Endothelial cell of umbilical vein (primary cell): ENCODE results near the gene KCNK15. TPM values are rescaled to one million over a fixed set of nuclear protein-coding genes. Genes with fewer than 3 reads are reported as not detected.

ENCODE experiments used
- BruUV-seq: library from RNA; stranded (reverse); fragments of 400-500 nt; replicated peaks from 2 replicates; lab custom pipeline; 2021; lab: Mats Ljungman, UMichigan
- CTCF ChIA-PET: fragments of 300-600, 350-600 bp; sonication (Branson Sonifier 250); formaldehyde crosslinking; loops from one replicate; lab custom pipeline; 2021; ENCODE audit warnings: antibody characterized with exemption, inconsistent platforms; lab: Charles Lee
- POLR2A ChIA-PET: fragments of 300-600, 350-600 bp; sonication (Branson Sonifier 250); formaldehyde crosslinking; loops from one replicate; lab custom pipeline; 2021; ENCODE audit warnings: antibody characterized with exemption, inconsistent platforms; lab: Charles Lee
- DNase-seq: peaks from one replicate; pipeline ENCODE4 v3.0.0-alpha.2; 2011; ENCODE audit warnings: low read depth, low spot score
- FAIRE-seq: peaks from 2 replicates; lab custom pipeline; 2011; peaks lifted over from hg19 to GRCh38; lab: Jason Lieb, UNC
- H2AFZ ChIP-seq: 2 replicates; pipeline ENCODE4 v1.6.0; 2012; ENCODE audit warnings: low read depth, low read length, control low read depth, inconsistent platforms
- H3K27ac ChIP-seq: 2 replicates; pipeline ENCODE4 v1.5.1; 2011; ENCODE audit warnings: low read depth, mild to moderate bottlenecking, control low read depth, low read length, moderate library complexity; ENCODE audit not compliant: insufficient read depth
- H3K27me3 ChIP-seq, 2 experiments: 2 replicates each; pipeline versions ENCODE4 v1.6.0 to v1.6.1; 2011; ENCODE audit warnings: low read length in 2 of 2, mixed read lengths in 1 of 2; ENCODE audit not compliant: control insufficient read depth in 2 of 2, insufficient read depth in 2 of 2
- H3K36me3 ChIP-seq, 2 experiments: 2 replicates in 1 of 2; 3 replicates in 1 of 2; pipeline ENCODE4 v1.5.1; 2011; ENCODE audit warnings: low read length in 2 of 2, mild to moderate bottlenecking in 1 of 2, moderate library complexity in 1 of 2; ENCODE audit not compliant: control insufficient read depth in 2 of 2, insufficient read depth in 2 of 2; ENCODE audit errors: extremely low read depth in 1 of 2
- H3K4me1 ChIP-seq: 3 replicates; pipeline ENCODE4 v1.5.1; 2011; ENCODE audit warnings: mild to moderate bottlenecking, low read length; ENCODE audit not compliant: control insufficient read depth, insufficient read depth; ENCODE audit errors: extremely low read depth
- H3K4me2 ChIP-seq: 2 replicates; pipeline ENCODE4 v1.6.1; 2011; ENCODE audit warnings: low read length, control low read depth, mixed read lengths; ENCODE audit not compliant: insufficient read depth
- H3K4me3 ChIP-seq, 3 experiments: fragments of 200-600 bp in 1 of 3; sonication (generic), shearing (Covaris generic) in 1 of 3; replicated peaks in 1 of 3; 2 replicates each; pipeline ENCODE4 v1.5.1; 2011 to 2016; ENCODE audit warnings: control low read depth in 3 of 3, low read length in 3 of 3, mild to moderate bottlenecking in 2 of 3, inconsistent platforms in 1 of 3, low read depth in 1 of 3, moderate library complexity in 1 of 3; ENCODE audit not compliant: insufficient read depth in 1 of 3
- H3K79me2 ChIP-seq: 2 replicates; pipeline ENCODE4 v1.6.0; 2012; ENCODE audit warnings: low read length, inconsistent platforms; ENCODE audit not compliant: control insufficient read depth, insufficient read depth
- H3K9ac ChIP-seq: replicated peaks from 2 replicates; pipeline ENCODE3; 2011; ENCODE audit warnings: low read length, control low read depth; ENCODE audit not compliant: insufficient read depth; ENCODE audit errors: extremely low read depth
- H3K9me1 ChIP-seq: replicated peaks from 3 replicates; pipeline ENCODE4 v1.6.0; 2011; ENCODE audit warnings: mild to moderate bottlenecking, low read length; ENCODE audit not compliant: control insufficient read depth, insufficient read depth; ENCODE audit errors: extremely low read depth
- H3K9me3 ChIP-seq: replicated peaks from 2 replicates; pipeline ENCODE4 v1.5.1; 2012; ENCODE audit warnings: low read length, inconsistent platforms; ENCODE audit not compliant: control insufficient read depth, insufficient read depth
- H4K20me1 ChIP-seq: replicated peaks from 2 replicates; pipeline ENCODE3; 2011; ENCODE audit warnings: mild to moderate bottlenecking, low read length; ENCODE audit not compliant: control insufficient read depth, insufficient read depth; ENCODE audit errors: extremely low read depth
- CTCF ChIP-seq, 2 donors: IDR thresholded peaks; 1 replicate in 1 of 2; 2 replicates in 1 of 2; pipeline ENCODE4 v1.5.1; 2011; ENCODE audit warnings: low read length in 2 of 2, mild to moderate bottlenecking in 2 of 2, moderate library complexity in 2 of 2, control low read depth in 1 of 2, inconsistent platforms in 1 of 2, low read depth in 1 of 2; ENCODE audit not compliant: insufficient read depth in 1 of 2; ENCODE audit errors: extremely low read depth in 1 of 2
- EZH2 ChIP-seq: IDR thresholded peaks from 2 replicates; pipeline ENCODE4 v1.6.1; 2012; ENCODE audit warnings: borderline replicate concordance, low read depth, mild to moderate bottlenecking, moderate library complexity, low read length, inconsistent platforms; ENCODE audit not compliant: severe bottlenecking
- FOS ChIP-seq: IDR thresholded peaks from 2 replicates; pipeline ENCODE4 v1.6.1; 2011; ENCODE audit warnings: mild to moderate bottlenecking, low read length, moderate library complexity, borderline replicate concordance; ENCODE audit not compliant: insufficient read depth
- GATA2 ChIP-seq: IDR thresholded peaks from 2 replicates; pipeline ENCODE4 v1.7.0; 2011; ENCODE audit warnings: low read depth, mild to moderate bottlenecking, moderate library complexity, mixed read lengths, low read length; ENCODE audit not compliant: insufficient read length, insufficient read depth
- JUN ChIP-seq: IDR thresholded peaks from 2 replicates; pipeline ENCODE4 v1.6.1; 2011; ENCODE audit warnings: borderline replicate concordance, low read depth; ENCODE audit not compliant: insufficient read length, insufficient read depth
- MYC ChIP-seq: IDR thresholded peaks from one replicate; pipeline ENCODE4 v1.6.1; 2011; ENCODE audit warnings: mild to moderate bottlenecking, low read depth, low read length
- POLR2A ChIP-seq: IDR thresholded peaks from 2 replicates; pipeline ENCODE4 v1.6.1; 2012; ENCODE audit warnings: low read depth, mild to moderate bottlenecking, control low read depth, low read length
- POLR2AphosphoS5 ChIP-seq: IDR thresholded peaks from 2 replicates; pipeline ENCODE4 v1.6.1; 2012; ENCODE audit warnings: low read depth, mild to moderate bottlenecking, control low read depth, low read length, moderate library complexity; ENCODE audit not compliant: insufficient read depth
- dilution Hi-C: fragments of 300-500 bp; cut with MboI; formaldehyde crosslinking; loops from one replicate; pipeline ENCODE4 v1.15.0; 2019; ENCODE audit warnings: low sequenced_read_pairs; ENCODE audit not compliant: extremely low pct_ligation_motif_present
- intact Hi-C: fragments of 100-400 bp; cut with micrococcal nuclease; formaldehyde crosslinking; loops from one replicate; pipeline ENCODE4 v1.10.0; 2022
- polyA plus RNA-seq, 4 experiments: library from polyadenylated mRNA; depleted of rRNA in 3 of 4; stranded (reverse) in 3 of 4; unstranded in 1 of 4; fragments of >200 nt; gene quantifications; 2 replicates each; pipeline versions ENCODE4 v1.2.1 to v1.2.3, GENCODE V29; 2011 to 2012; ENCODE audit warnings: missing spikeins in 1 of 4
- total RNA-seq: library from RNA; stranded (reverse); gene quantifications from 2 replicates; pipeline ENCODE4 v1.2.3, GENCODE V29; 2021
- TF ChIP-seq, protein P1 (sequence below): IDR thresholded peaks from 2 replicates; pipeline ENCODE4 v1.6.1; 2011; ENCODE audit not compliant: insufficient read depth, insufficient read length

KCNK15 gene
- total and polyA plus RNA-seq, 2 donors (not counting 3 experiments of a cell fraction or from before 2014, with no cell fraction given): 0.06 TPM; not detected in 1

DNA sequence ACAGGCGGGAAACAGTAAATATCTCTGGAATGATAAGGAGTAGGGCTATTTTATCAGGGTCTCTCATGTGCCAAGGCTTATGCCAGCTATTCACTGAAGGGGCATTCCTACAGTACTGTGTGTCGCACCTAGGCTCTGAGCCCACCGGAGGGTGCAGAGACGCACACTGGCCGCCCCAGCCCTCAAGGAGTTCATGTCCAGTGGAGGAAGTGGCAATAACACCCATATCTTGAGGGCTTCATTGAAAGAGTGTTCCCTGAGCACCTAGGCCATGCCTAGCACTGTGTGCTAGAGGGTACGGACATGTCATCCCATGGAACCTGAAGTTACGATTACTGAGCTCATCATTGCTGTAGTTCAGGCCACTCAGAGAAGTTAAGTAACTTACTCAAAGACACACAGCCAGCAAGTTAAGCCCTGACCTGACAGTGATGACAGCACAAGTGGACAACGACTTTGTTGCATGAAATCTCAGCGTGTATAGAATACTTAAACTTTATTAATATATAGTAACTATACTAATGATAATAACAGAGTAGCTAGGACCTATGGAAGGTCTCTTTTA lies 21.8 kb upstream of the KCNK15 start:
- Histone ChIP-seq H3K36me3 (no peaks in the 10 kb centered on the region), H3K4me3 (no peak overlapping the region), H3K9me1 (no peaks in the 10 kb centered on the region), H3K27ac (no peak overlapping the region), H3K4me2 (no peak overlapping the region), H3K4me1 (peaks cover 19% of the 10 kb centered on the region), H4K20me1 (no peaks in the 10 kb centered on the region), H3K27me3 (no peaks in the 10 kb centered on the region), H3K9ac (no peak overlapping the region), H3K79me2 (no peaks in the 10 kb centered on the region), H3K9me3 (no peaks in the 10 kb centered on the region), H2AFZ (peak overlapping the region; percentile 7)
- intact Hi-C loops: no loop called here
- BruUV-seq: no TSS peak
- dilution Hi-C loops: no loop called here
- TF ChIP-seq JUN: no peak
- TF ChIP-seq POLR2AphosphoS5: no peak
- TF ChIP-seq MYC: no peak
- TF ChIP-seq POLR2A: no peak
- POLR2A ChIA-PET: interaction anchor here (0.7 kb wide), 1 partner anchor 32 kb away, joined by 3 read pairs; no protein-coding TSS in a partner anchor
- CTCF ChIA-PET: interaction anchor here (0.7 to 1.8 kb wide), 7 partner anchors 8 to 41 kb away, joined by 3 to 8 read pairs (median 4); partner anchors contain the start of gene CCN5
- FAIRE-seq: peak; percentile 15
- DNase-seq: no peak

GRCh38 chr20:44724423-44725091 lies 21.1 kb upstream of the KCNK15 start:
- no TSS peak for BruUV-seq
- no peaks in the 10 kb centered on the region for H3K36me3 ChIP-seq
- ChIA-PET CTCF (interaction anchor here (0.7 kb wide), 1 partner anchor 9 kb away, joined by 4 read pairs; no protein-coding TSS in a partner anchor), POLR2A (no interaction called here)
- H3K9me1 ChIP-seq: no peaks in the 10 kb centered on the region
- H3K79me2 ChIP-seq: no peaks in the 10 kb centered on the region
- FAIRE-seq (no peak), DNase-seq (no peak)
- intact Hi-C loops (no loop called here), dilution Hi-C loops (no loop called here)
- TF ChIP-seq GATA2: no peak
- no peak for TF ChIP-seq POLR2AphosphoS5
- TF ChIP-seq FOS: no peak
- TF ChIP-seq, protein P1, sequence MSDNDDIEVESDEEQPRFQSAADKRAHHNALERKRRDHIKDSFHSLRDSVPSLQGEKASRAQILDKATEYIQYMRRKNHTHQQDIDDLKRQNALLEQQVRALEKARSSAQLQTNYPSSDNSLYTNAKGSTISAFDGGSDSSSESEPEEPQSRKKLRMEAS: no peak
- no peak for TF ChIP-seq CTCF (IDR thresholded peaks at IDR 0.05; ENCODE audit: extremely low read depth in 1 of 2, insufficient read depth in 1 of 2, low read depth in 1 of 2, low read length in 2 of 2)
- TF ChIP-seq POLR2A: no peak
- no peak for TF ChIP-seq MYC
- TF ChIP-seq EZH2: no peak
- no peak for TF ChIP-seq JUN
- H3K27me3 ChIP-seq: no peaks in the 10 kb centered on the region
- H3K4me1 ChIP-seq: peaks cover 25% of the 10 kb centered on the region
- H3K4me3 ChIP-seq: no peak overlapping the region
- H3K9ac ChIP-seq: no peak overlapping the region
- no peak overlapping the region for H3K4me2 ChIP-seq
- no peaks in the 10 kb centered on the region for H3K9me3 ChIP-seq
- no peak overlapping the region for H2AFZ ChIP-seq
- no peak overlapping the region for H3K27ac ChIP-seq
- H4K20me1 ChIP-seq: no peaks in the 10 kb centered on the region
